HEK293 (cell line): ENCODE results near the gene COL18A1.
"Not testable (repeated sequence)": the region's sequence is repeated elsewhere in the genome, so short reads cannot be mapped to it uniquely, and the experiment has no call there.

Experiments
- CTCF ChIA-PET: fragments of 350-600 bp; formaldehyde crosslinking; extraction: SDS; loops from one replicate; lab custom pipeline; 2021; ENCODE audit warnings: antibody characterized with exemption; lab: Yijun Ruan, JAX
- POLR2A ChIA-PET: fragments of 300-600 bp; formaldehyde crosslinking; extraction: SDS; loops from one replicate; lab custom pipeline; 2020; ENCODE audit warnings: antibody characterized with exemption, inconsistent platforms; lab: Yijun Ruan, JAX
- H3K27ac ChIP-seq: fragments of 200-500 bp; sonication (Bioruptor generic); 2 replicates; pipeline ENCODE4 v1.5.1; 2014; ENCODE audit warnings: low read depth, low read length, control low read depth, inconsistent platforms; ENCODE audit errors: extremely low read depth
- H3K36me3 ChIP-seq, 2 experiments: fragments of 200-500 bp in 1 of 2; sonication (Bioruptor generic) in 1 of 2; 1 replicate in 1 of 2; 2 replicates in 1 of 2; pipeline ENCODE4 v1.5.1; 2014 to 2017; ENCODE audit warnings: inconsistent platforms in 2 of 2, low read length in 2 of 2; ENCODE audit not compliant: control insufficient read depth in 2 of 2, insufficient read depth in 1 of 2
- H3K4me1 ChIP-seq: fragments of 200-500 bp; sonication (Bioruptor generic); 2 replicates; pipeline ENCODE4 v1.5.1; 2014; ENCODE audit warnings: mild to moderate bottlenecking, low read length, inconsistent platforms; ENCODE audit not compliant: control insufficient read depth, insufficient read depth
- H3K4me3 ChIP-seq: 2 replicates; pipeline ENCODE4 v1.5.1; 2011; ENCODE audit warnings: low read depth, mild to moderate bottlenecking, control low read depth, low read length, moderate library complexity
- H3K9me3 ChIP-seq: fragments of 200-500 bp; sonication (Bioruptor generic); 2 replicates; pipeline ENCODE4 v1.5.1; 2014; ENCODE audit warnings: low read depth, low read length, inconsistent platforms; ENCODE audit not compliant: control insufficient read depth, insufficient read depth
- ATF2 ChIP-seq: fragments of 450-650 bp; formaldehyde crosslinking; IDR thresholded peaks from 2 replicates; pipeline ENCODE4 v1.5.1; 2016; ENCODE audit warnings: missing biosample characterization, missing genetic modification characterization, low read depth
- GLI4 ChIP-seq: fragments of 450-650 bp; formaldehyde crosslinking; IDR thresholded peaks from 2 replicates; pipeline ENCODE4 v1.5.1; 2016; ENCODE audit warnings: missing biosample characterization, missing genetic modification characterization
- RBAK ChIP-seq: fragments of 450-650 bp; formaldehyde crosslinking; IDR thresholded peaks from 2 replicates; pipeline ENCODE4 v1.5.1; 2016; ENCODE audit warnings: missing biosample characterization, missing genetic modification characterization
- SP2 ChIP-seq: fragments of 450-650 bp; formaldehyde crosslinking; IDR thresholded peaks from 2 replicates; pipeline ENCODE4 v1.5.1; 2016; ENCODE audit warnings: missing biosample characterization, missing genetic modification characterization
- TRIM28 ChIP-seq: IDR thresholded peaks from 2 replicates; pipeline ENCODE4 v1.6.1; 2011; ENCODE audit warnings: low read length, control low read depth, borderline replicate concordance
- ZBTB21 ChIP-seq: fragments of 450-650 bp; formaldehyde crosslinking; IDR thresholded peaks from 2 replicates; pipeline ENCODE4 v1.5.1; 2017; ENCODE audit warnings: missing biosample characterization, missing genetic modification characterization
- ZFHX2 ChIP-seq: fragments of 450-650 bp; formaldehyde crosslinking; conservative IDR thresholded peaks from 2 replicates; pipeline ENCODE4 v1.5.1; 2016; ENCODE audit warnings: missing biosample characterization, missing genetic modification characterization
- ZNF211 ChIP-seq: fragments of 450-650 bp; formaldehyde crosslinking; IDR thresholded peaks from 2 replicates; pipeline ENCODE4 v1.5.1; 2016; ENCODE audit warnings: low read depth, missing biosample characterization, missing genetic modification characterization
- ZNF223 ChIP-seq: fragments of 450-650 bp; formaldehyde crosslinking; IDR thresholded peaks from 2 replicates; pipeline ENCODE4 v1.5.1; 2016; ENCODE audit warnings: missing biosample characterization, missing genetic modification characterization
- ZNF248 ChIP-seq: fragments of 450-650 bp; formaldehyde crosslinking; IDR thresholded peaks from 2 replicates; pipeline ENCODE4 v1.5.1; 2017; ENCODE audit warnings: missing biosample characterization, missing genetic modification characterization
- ZNF449 ChIP-seq: fragments of 450-650 bp; formaldehyde crosslinking; IDR thresholded peaks from 2 replicates; pipeline ENCODE4 v1.5.1; 2017; ENCODE audit warnings: missing biosample characterization, mild to moderate bottlenecking, missing genetic modification characterization, moderate library complexity
- ZNF549 ChIP-seq: fragments of 450-650 bp; IDR thresholded peaks from 2 replicates; pipeline ENCODE4 v1.5.1; 2018; ENCODE audit warnings: missing biosample characterization, missing genetic modification characterization, mild to moderate bottlenecking, inconsistent platforms, moderate library complexity
- ZNF571 ChIP-seq: fragments of 450-650 bp; formaldehyde crosslinking; IDR thresholded peaks from 2 replicates; pipeline ENCODE4 v1.5.0; 2017; ENCODE audit warnings: missing biosample characterization, missing genetic modification characterization
- ZNF660 ChIP-seq: fragments of 450-650 bp; IDR thresholded peaks from 2 replicates; pipeline ENCODE4 v1.5.1; 2018; ENCODE audit warnings: missing biosample characterization, mild to moderate bottlenecking, missing genetic modification characterization
- ZNF701 ChIP-seq: fragments of 450-650 bp; formaldehyde crosslinking; IDR thresholded peaks from 2 replicates; pipeline ENCODE4 v1.5.1; 2016; ENCODE audit warnings: missing biosample characterization, missing genetic modification characterization
- ZNF776 ChIP-seq: fragments of 450-650 bp; formaldehyde crosslinking; IDR thresholded peaks from 2 replicates; pipeline ENCODE4 v1.5.0; 2017; ENCODE audit warnings: missing biosample characterization, missing genetic modification characterization, borderline replicate concordance
- TF ChIP-seq, protein P1 (sequence below): fragments of 450-650 bp; formaldehyde crosslinking; optimal IDR thresholded peaks from 2 replicates; pipeline ENCODE3; 2016; ENCODE audit warnings: missing biosample characterization, mild to moderate bottlenecking, missing genetic modification characterization
- TF ChIP-seq, protein P2 (sequence below): fragments of 450-650 bp; formaldehyde crosslinking; IDR thresholded peaks from 2 replicates; pipeline ENCODE4 v1.5.1; 2016; ENCODE audit warnings: missing biosample characterization, missing genetic modification characterization
- TF ChIP-seq, protein P3 (sequence below): fragments of 450-650 bp; formaldehyde crosslinking; IDR thresholded peaks from 2 replicates; pipeline ENCODE4 v1.5.1; 2016; ENCODE audit warnings: missing biosample characterization, missing genetic modification characterization

COL18A1 gene

DNA sequence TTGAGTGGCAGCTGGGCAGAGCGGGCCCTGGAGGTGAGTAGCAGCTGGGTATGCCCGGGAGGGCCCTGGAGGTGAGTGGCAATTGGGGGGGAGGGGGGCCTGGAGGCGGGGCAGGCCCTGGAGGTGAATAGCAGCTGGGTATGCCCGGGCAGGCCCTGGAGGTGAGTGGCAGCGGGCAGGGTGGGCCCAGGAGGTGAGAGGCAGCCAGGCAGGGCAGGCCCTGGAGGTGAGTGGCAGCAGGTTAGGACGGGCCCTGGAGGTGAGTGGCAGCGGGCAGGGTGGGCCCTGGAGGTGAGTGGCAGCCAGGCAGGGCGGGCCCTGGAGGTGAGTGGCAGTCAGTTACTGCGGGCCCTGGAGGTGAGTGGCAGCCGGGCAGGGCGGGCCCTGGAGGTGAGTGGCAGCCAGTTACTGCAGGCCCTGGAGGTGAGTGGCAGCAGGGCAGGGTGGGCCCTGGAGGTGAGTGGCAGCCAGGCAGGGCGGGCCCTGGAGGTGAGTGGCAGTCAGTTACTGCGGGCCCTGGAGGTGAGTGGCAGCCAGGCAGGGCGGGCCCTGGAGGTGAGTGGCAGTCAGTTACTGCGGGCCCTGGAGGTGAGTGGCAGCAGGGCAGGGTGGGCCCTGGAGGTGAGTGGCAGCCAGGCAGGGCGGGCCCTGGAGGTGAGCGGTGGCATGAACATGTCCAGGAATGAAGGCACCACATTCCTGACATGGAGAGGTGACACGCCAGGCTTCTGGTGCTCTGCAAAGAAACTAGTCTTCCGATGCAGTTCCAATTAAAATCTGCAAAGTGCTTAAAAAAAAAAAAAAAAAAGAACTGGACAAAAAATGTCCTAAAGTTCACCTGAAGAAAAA is 122.4 kb downstream of the COL18A1 start:
- H3K4me3 ChIP-seq, H3K9me3 ChIP-seq, CTCF ChIA-PET, H3K27ac ChIP-seq, H3K4me1 ChIP-seq: not testable (repeated sequence)
- H3K36me3 ChIP-seq, result peaks cover 14 to 80% of the 10 kb centered on the region in 2 experiments
- peak; percentile 29 for TF ChIP-seq SP2 (tag by site-specific recombination)
- POLR2A ChIA-PET, result interaction anchor here (0.6 kb wide), 2 partner anchors 11 to 620 kb away, joined by 3 to 4 read pairs; no protein-coding TSS in a partner anchor

DNA sequence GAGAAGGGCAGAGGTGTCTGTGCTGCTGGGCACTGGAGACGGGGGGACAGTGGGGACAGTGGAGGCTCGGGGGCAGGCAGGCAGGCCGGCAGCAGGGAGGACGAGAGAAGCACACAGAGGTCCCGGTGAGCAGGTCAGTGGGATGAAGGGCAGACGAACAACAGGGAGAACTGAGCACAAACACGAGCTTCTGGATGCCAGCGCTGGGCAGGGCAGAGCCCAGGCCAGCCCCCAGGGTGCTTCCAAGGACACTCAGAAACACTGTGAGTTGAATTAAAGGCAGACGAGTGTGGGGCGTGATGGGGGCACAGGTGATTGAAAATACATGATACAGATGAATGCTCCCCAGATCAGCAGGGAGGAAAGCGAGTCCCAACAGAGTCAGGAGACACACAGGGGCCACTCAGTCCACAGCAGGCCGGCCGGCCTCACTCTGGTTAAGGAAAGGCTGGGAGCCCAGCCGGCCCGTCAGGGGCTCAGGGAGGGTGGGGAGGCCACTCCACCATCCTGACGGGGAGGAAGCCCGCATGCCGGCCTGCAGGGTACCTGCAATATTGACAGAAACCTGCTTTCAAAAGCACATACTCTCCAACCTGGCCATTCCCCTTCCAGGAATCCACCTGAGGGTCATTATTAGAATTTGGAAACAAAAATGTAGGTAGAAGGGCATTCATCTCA is 123.2 kb downstream of the COL18A1 start:
- Histone ChIP-seq H3K27ac (peak overlapping the region; percentile 16; the same call in 1 of the 2 replicates), H3K4me1 (no peaks in the 10 kb centered on the region), H3K4me3 (no peak overlapping the region), H3K36me3 (peaks cover 17 to 77% of the 10 kb centered on the region in 2 experiments; a peak in 2 of 3 replicates), H3K9me3 (no peaks in the 10 kb centered on the region)
- TF ChIP-seq TRIM28 (no peak), ATF2 (tag by site-specific recombination) (no peak), ZNF211 (tag by site-specific recombination) (no peak)
- ChIA-PET POLR2A (no interaction called here), CTCF (no interaction called here)

- Histone ChIP-seq H3K9me3 (no peaks in the 10 kb centered on the region), H3K27ac (no peak overlapping the region), H3K36me3 (peaks cover 17 to 77% of the 10 kb centered on the region in 2 experiments; a peak in 2 of 3 replicates), H3K4me1 (no peaks in the 10 kb centered on the region), H3K4me3 (no peak overlapping the region)
- POLR2A ChIA-PET, result no interaction called here
- CTCF ChIA-PET, result interaction anchor here (0.6 kb wide), 1 partner anchor 10 kb away, joined by 3 read pairs; no protein-coding TSS in a partner anchor
- TF ChIP-seq ZNF776 (tag by site-specific recombination) (no peak), ZNF549 (no peak), ZNF449 (tag by site-specific recombination) (no peak), ZNF660 (tag by site-specific recombination) (no peak), ZNF248 (tag by site-specific recombination) (no peak), ZNF223 (tag by site-specific recombination) (no peak), ZNF701 (tag by site-specific recombination) (no peak), GLI4 (tag by site-specific recombination) (no peak), RBAK (tag by site-specific recombination) (no peak), ZBTB21 (tag by site-specific recombination) (no peak), ZFHX2 (tag by site-specific recombination) (0 out of 2 replicates have a peak, but pooled peaks have one; percentile 15), ZNF571 (tag by site-specific recombination) (no peak)
- TF ChIP-seq, protein P1, sequence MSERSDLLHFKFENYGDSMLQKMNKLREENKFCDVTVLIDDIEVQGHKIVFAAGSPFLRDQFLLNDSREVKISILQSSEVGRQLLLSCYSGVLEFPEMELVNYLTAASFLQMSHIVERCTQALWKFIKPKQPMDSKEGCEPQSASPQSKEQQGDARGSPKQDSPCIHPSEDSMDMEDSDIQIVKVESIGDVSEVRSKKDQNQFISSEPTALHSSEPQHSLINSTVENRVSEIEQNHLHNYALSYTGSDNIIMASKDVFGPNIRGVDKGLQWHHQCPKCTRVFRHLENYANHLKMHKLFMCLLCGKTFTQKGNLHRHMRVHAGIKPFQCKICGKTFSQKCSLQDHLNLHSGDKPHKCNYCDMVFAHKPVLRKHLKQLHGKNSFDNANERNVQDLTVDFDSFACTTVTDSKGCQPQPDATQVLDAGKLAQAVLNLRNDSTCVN (tag by site-specific recombination), result peak; percentile 8
- TF ChIP-seq, protein P2, sequence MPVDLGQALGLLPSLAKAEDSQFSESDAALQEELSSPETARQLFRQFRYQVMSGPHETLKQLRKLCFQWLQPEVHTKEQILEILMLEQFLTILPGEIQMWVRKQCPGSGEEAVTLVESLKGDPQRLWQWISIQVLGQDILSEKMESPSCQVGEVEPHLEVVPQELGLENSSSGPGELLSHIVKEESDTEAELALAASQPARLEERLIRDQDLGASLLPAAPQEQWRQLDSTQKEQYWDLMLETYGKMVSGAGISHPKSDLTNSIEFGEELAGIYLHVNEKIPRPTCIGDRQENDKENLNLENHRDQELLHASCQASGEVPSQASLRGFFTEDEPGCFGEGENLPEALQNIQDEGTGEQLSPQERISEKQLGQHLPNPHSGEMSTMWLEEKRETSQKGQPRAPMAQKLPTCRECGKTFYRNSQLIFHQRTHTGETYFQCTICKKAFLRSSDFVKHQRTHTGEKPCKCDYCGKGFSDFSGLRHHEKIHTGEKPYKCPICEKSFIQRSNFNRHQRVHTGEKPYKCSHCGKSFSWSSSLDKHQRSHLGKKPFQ (tag by site-specific recombination), result peak; percentile 91
- TF ChIP-seq, protein P3, sequence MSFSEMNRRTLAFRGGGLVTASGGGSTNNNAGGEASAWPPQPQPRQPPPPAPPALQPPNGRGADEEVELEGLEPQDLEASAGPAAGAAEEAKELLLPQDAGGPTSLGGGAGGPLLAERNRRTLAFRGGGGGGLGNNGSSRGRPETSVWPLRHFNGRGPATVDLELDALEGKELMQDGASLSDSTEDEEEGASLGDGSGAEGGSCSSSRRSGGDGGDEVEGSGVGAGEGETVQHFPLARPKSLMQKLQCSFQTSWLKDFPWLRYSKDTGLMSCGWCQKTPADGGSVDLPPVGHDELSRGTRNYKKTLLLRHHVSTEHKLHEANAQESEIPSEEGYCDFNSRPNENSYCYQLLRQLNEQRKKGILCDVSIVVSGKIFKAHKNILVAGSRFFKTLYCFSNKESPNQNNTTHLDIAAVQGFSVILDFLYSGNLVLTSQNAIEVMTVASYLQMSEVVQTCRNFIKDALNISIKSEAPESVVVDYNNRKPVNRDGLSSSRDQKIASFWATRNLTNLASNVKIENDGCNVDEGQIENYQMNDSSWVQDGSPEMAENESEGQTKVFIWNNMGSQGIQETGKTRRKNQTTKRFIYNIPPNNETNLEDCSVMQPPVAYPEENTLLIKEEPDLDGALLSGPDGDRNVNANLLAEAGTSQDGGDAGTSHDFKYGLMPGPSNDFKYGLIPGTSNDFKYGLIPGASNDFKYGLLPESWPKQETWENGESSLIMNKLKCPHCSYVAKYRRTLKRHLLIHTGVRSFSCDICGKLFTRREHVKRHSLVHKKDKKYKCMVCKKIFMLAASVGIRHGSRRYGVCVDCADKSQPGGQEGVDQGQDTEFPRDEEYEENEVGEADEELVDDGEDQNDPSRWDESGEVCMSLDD (tag by site-specific recombination), result no peak
Observed at GRCh38 chr21:45528981-45529784, 124.2 kb downstream of the COL18A1 start.
